Neural progenitor cell (in vitro differentiated cells): ENCODE results near the gene SCAP. TPM values are rescaled to one million over a fixed set of nuclear protein-coding genes. Genes with fewer than 3 reads are reported as not detected.

ENCODE experiments used
- DNase-seq: peaks from one replicate; pipeline ENCODE4 v3.0.0-alpha.2; 2016; ENCODE audit warnings: low spot score
- H2AFZ ChIP-seq: fragments of 200-600 bp; sonication (generic); replicated peaks from 2 replicates; pipeline ENCODE4 v1.6.1; 2016; ENCODE audit warnings: antibody characterized with exemption
- H3F3A ChIP-seq: fragments of 200-600 bp; sonication (generic); 2 replicates; pipeline ENCODE4 v1.6.1; 2016; ENCODE audit warnings: antibody characterized with exemption, low read depth
- H3K27ac ChIP-seq: fragments of 200-600 bp; sonication (generic); 2 replicates; pipeline ENCODE4 v1.5.1; 2016; ENCODE audit warnings: mild to moderate bottlenecking
- H3K27me3 ChIP-seq: fragments of 200-600 bp; sonication (generic); 2 replicates; pipeline ENCODE4 v1.6.1; 2016; ENCODE audit warnings: mild to moderate bottlenecking, moderate library complexity
- H3K36me3 ChIP-seq: fragments of 200-600 bp; sonication (generic); 2 replicates; pipeline ENCODE4 v1.5.1; 2016
- H3K4me1 ChIP-seq: fragments of 200-600 bp; sonication (generic); 2 replicates; pipeline ENCODE4 v1.6.1; 2016; ENCODE audit warnings: mixed run types
- H3K4me2 ChIP-seq: fragments of 200-600 bp; sonication (generic); 2 replicates; pipeline ENCODE4 v1.6.1; 2016
- H3K4me3 ChIP-seq: fragments of 200-600 bp; sonication (generic); 2 replicates; pipeline ENCODE4 v1.5.1; 2016
- H3K79me2 ChIP-seq: fragments of 200-600 bp; sonication (generic); 2 replicates; pipeline ENCODE4 v1.6.1; 2016; ENCODE audit warnings: low read depth
- H3K9ac ChIP-seq: fragments of 200-600 bp; sonication (generic); 2 replicates; pipeline ENCODE4 v1.6.1; 2016
- H3K9me3 ChIP-seq: fragments of 200-600 bp; sonication (generic); 2 replicates; pipeline ENCODE4 v1.5.1; 2016; ENCODE audit warnings: low read depth
- H4K20me1 ChIP-seq: fragments of 200-600 bp; sonication (generic); 2 replicates; pipeline ENCODE4 v1.6.1; 2016; ENCODE audit warnings: low read depth
- H3K27ac Mint-ChIP-seq: 3 replicates; pipeline ENCODE4 v1.8.0; 2021; ENCODE audit warnings: mixed read lengths
- H3K27me3 Mint-ChIP-seq: 2 replicates; pipeline ENCODE4 v1.8.0; 2022; ENCODE audit warnings: low read depth, mild to moderate bottlenecking, inconsistent platforms, moderate library complexity, mixed read lengths; ENCODE audit not compliant: insufficient read depth
- H3K36me3 Mint-ChIP-seq: 3 replicates; pipeline ENCODE4 v1.8.0; 2021; ENCODE audit warnings: mixed read lengths
- H3K4me1 Mint-ChIP-seq: 3 replicates; pipeline ENCODE4 v1.8.0; 2021; ENCODE audit warnings: mixed read lengths
- H3K4me3 Mint-ChIP-seq: 3 replicates; pipeline ENCODE4 v1.8.0; 2021; ENCODE audit warnings: mild to moderate bottlenecking, moderate library complexity, mixed read lengths
- H3K9me3 Mint-ChIP-seq: 3 replicates; pipeline ENCODE4 v1.8.0; 2020; ENCODE audit warnings: mixed read lengths
- EZH2 ChIP-seq: fragments of 200-600 bp; sonication (generic); IDR thresholded peaks from 2 replicates; pipeline ENCODE4 v1.6.1; 2017; ENCODE audit warnings: antibody characterized with exemption, mild to moderate bottlenecking, moderate library complexity
- EZH2phosphoT487 ChIP-seq: fragments of 200-600 bp; sonication (generic); IDR thresholded peaks from 2 replicates; pipeline ENCODE4 v1.6.1; 2017; ENCODE audit warnings: antibody characterized with exemption
- total RNA-seq: library from RNA; depleted of rRNA; stranded (reverse); fragments of >200 nt; gene quantifications from 2 replicates; pipeline ENCODE4 v1.2.3, GENCODE V29; 2015; ENCODE audit warnings: low replicate concordance
- TF ChIP-seq, protein P1 (sequence below): fragments of 200-600 bp; sonication (generic); IDR thresholded peaks from 2 replicates; pipeline ENCODE4 v1.5.1; 2017; ENCODE audit warnings: antibody characterized with exemption, mild to moderate bottlenecking

SCAP gene
- total RNA-seq, result 33.0 and 96.9 TPM in 2 replicates

DNA sequence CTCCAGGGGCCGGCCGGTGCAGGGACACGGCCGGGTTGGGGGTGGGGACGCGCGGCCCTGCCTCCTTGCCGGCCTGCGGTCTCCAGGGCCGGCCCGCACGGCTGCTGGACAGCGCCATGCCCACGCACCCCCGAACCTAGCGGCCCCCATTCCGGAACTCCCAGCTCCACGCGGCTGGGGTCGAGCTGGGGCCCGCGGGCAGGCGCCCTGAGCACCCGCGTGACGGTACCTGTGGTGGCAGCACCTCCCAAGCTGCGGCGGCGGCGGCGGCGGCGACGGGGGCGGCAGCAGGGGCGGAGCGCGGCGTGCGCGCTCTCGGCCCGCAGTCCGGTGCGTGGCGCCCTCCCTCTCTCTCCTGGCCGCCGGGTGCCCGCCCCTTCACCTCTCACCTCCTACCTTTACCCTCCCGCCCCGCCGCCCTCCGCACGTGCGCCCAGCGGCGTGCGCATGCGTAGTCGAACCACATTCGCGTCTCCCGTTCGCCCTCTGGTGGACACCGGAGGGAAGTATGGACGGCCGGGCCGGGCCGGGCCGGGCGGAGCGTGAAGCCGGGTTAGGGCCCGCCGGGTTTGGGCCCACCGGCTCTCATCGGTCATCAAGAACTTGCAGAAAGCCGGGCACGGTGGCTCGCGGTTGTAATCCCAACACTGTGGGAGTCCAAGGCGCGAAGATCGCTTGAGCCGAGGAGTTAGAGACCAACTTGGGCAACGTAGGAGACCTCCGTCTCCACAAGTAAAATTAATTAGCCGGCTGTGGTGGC lies at the start of gene SCAP:
TSS of gene SCAP (minus strand) at position 372 of the 760 bp plus-strand sequence. CDS start 32,948 bp downstream, outside the sequence.
- peak; percentile 97 for DNase-seq
- Histone ChIP-seq H3K9me3 (no peaks in the 10 kb centered on the region), H2AFZ (peak within 1 kb of the TSS; percentile 77), H4K20me1 (peaks cover 23% of the 10 kb centered on the region), H3F3A (peaks cover 30% of the 10 kb centered on the region), H3K79me2 (peaks cover 46% of the 10 kb centered on the region), H3K27me3 (no peaks in the 10 kb centered on the region), H3K4me1 (peaks cover 6% of the 10 kb centered on the region), H3K36me3 (no peaks in the 10 kb centered on the region), H3K9ac (peak within 1 kb of the TSS; percentile 70), H3K27ac (peak within 1 kb of the TSS; percentile 80), H3K4me2 (peak within 1 kb of the TSS; percentile 88), H3K4me3 (peak within 1 kb of the TSS; percentile 91)
- no peak for TF ChIP-seq EZH2
- TF ChIP-seq, protein P1, sequence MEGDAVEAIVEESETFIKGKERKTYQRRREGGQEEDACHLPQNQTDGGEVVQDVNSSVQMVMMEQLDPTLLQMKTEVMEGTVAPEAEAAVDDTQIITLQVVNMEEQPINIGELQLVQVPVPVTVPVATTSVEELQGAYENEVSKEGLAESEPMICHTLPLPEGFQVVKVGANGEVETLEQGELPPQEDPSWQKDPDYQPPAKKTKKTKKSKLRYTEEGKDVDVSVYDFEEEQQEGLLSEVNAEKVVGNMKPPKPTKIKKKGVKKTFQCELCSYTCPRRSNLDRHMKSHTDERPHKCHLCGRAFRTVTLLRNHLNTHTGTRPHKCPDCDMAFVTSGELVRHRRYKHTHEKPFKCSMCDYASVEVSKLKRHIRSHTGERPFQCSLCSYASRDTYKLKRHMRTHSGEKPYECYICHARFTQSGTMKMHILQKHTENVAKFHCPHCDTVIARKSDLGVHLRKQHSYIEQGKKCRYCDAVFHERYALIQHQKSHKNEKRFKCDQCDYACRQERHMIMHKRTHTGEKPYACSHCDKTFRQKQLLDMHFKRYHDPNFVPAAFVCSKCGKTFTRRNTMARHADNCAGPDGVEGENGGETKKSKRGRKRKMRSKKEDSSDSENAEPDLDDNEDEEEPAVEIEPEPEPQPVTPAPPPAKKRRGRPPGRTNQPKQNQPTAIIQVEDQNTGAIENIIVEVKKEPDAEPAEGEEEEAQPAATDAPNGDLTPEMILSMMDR, result peak; percentile 95
- TF ChIP-seq EZH2phosphoT487, result peak; percentile 23
- peaks cover 2% of the 10 kb centered on the region for H3K9me3 Mint-ChIP-seq
- peak within 1 kb of the TSS; percentile 96 for H3K4me3 Mint-ChIP-seq
- peaks cover 7% of the 10 kb centered on the region for H3K36me3 Mint-ChIP-seq
- peaks cover 3% of the 10 kb centered on the region for H3K27me3 Mint-ChIP-seq
- H3K4me1 Mint-ChIP-seq, result peaks cover 21% of the 10 kb centered on the region
- H3K27ac Mint-ChIP-seq, result peak within 1 kb of the TSS; percentile 13

DNA sequence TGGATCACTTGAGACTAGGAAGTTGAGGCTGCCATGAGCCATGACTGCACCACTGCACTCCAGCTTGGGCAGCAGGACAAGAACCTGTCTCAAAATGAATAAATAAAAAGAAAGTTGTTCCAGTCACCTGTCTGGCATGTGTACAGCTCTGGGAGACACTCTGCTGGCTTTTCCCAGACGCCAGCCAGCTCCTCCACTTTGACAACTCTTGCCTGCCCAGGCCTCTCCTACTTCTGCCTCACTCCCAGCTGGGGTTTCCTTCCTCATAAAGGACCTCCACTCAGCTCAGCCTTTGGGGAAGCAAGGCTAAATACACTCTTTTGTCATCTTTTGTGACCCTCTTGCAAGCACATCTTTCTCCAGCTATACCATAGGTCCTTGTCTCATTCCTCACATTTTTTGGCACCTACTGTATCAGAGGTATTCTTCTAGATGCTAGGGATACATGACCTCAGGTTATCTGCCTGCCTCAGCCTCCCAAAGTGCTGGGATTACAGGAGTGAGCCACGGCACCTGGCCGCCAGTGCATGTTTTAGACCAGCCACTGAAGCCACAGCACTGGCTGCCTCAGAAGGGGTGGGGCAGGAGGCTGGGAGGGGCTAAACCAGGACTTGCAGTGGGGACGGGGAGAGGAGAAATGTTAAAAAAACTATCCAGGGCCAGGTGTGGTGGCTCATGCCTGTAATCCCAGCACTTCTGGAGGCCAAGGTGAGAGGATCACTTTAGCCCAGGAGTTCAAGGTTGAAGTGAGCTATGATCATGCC lies 47.8 kb upstream of the SCAP start:
- Mint-ChIP-seq H3K27me3 (peaks cover 2% of the 10 kb centered on the region), H3K36me3 (peaks cover 3% of the 10 kb centered on the region), H3K4me3 (no peak overlapping the region), H3K9me3 (peaks cover 10% of the 10 kb centered on the region), H3K4me1 (peaks cover 21% of the 10 kb centered on the region), H3K27ac (no peak overlapping the region)
- H3K36me3 ChIP-seq, result no peaks in the 10 kb centered on the region
- H3K4me2 ChIP-seq, result no peak overlapping the region
- H2AFZ ChIP-seq, result no peak overlapping the region
- no peak overlapping the region for H3K9ac ChIP-seq
- no peak overlapping the region for H3K27ac ChIP-seq
- no peak for DNase-seq
- peaks cover 16% of the 10 kb centered on the region for H3F3A ChIP-seq
- TF ChIP-seq EZH2phosphoT487 (no peak), EZH2 (no peak)
- TF ChIP-seq, protein P1, result no peak
- peaks cover 11% of the 10 kb centered on the region for H3K27me3 ChIP-seq
- H3K4me1 ChIP-seq, result peaks cover 11% of the 10 kb centered on the region
- H3K79me2 ChIP-seq, result no peaks in the 10 kb centered on the region
- no peaks in the 10 kb centered on the region for H3K9me3 ChIP-seq
- no peak overlapping the region for H3K4me3 ChIP-seq
- H4K20me1 ChIP-seq, result no peaks in the 10 kb centered on the region

- H3K4me1 Mint-ChIP-seq, result peaks cover 21% of the 10 kb centered on the region
- Histone ChIP-seq H3K9ac (no peak overlapping the region), H3K27ac (no peak overlapping the region), H3K36me3 (no peaks in the 10 kb centered on the region), H3K79me2 (no peaks in the 10 kb centered on the region), H3K9me3 (no peaks in the 10 kb centered on the region), H3F3A (peaks cover 16% of the 10 kb centered on the region), H3K4me3 (no peak overlapping the region), H3K4me2 (no peak overlapping the region), H2AFZ (peak overlapping the region; percentile 35), H3K4me1 (peaks cover 11% of the 10 kb centered on the region), H3K27me3 (peaks cover 11% of the 10 kb centered on the region), H4K20me1 (no peaks in the 10 kb centered on the region)
- DNase-seq, result peak; percentile 92
- H3K27ac Mint-ChIP-seq, result peak overlapping the region; percentile 10
- H3K27me3 Mint-ChIP-seq, result no peaks in the 10 kb centered on the region
- TF ChIP-seq EZH2phosphoT487, result no peak
- TF ChIP-seq EZH2, result no peak
- TF ChIP-seq, protein P1, result peak; percentile 95
- no peak overlapping the region for H3K4me3 Mint-ChIP-seq
- no peaks in the 10 kb centered on the region for H3K36me3 Mint-ChIP-seq
- H3K9me3 Mint-ChIP-seq, result peaks cover 6% of the 10 kb centered on the region
These were observed 46.6 kb upstream of the SCAP start for GRCh38 chr3:47522082-47522987.
